ENCODE data around the gene ATG10. TPM values are rescaled to one million over a fixed set of nuclear protein-coding genes. Genes with fewer than 3 reads are reported as not detected.

ATG10 gene
- total RNA-seq, 4 donors from 2014 or later = 5.6 to 10.7 (median 8.3) TPM

DNA sequence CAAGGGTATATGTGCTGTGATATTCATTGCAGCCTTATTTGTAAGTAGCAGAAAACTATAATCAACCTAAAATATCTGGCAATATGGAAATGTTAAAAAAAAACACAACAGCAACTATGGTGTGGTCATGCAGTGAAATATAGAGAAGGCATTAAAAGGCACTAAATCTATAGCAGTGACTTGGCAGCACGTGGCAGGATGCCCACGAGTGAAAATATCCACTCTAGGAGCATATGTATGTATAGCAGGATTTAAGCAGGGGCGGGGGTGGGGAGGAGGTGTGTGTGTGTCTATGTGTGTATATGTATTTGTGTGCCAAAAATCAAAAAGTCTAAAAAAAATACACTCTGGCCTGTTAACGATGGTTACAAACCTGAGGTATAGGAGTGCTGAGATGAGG, 190.8 kb downstream of the ATG10 start:
- 85% methylated on average over 4 of the region's 4 CpGs for WGBS
- no peak for TF ChIP-seq POLR2A (IDR thresholded peaks at IDR 0.05)
- H3K27me3 ChIP-seq = no peaks in the 10 kb centered on the region

DNA sequence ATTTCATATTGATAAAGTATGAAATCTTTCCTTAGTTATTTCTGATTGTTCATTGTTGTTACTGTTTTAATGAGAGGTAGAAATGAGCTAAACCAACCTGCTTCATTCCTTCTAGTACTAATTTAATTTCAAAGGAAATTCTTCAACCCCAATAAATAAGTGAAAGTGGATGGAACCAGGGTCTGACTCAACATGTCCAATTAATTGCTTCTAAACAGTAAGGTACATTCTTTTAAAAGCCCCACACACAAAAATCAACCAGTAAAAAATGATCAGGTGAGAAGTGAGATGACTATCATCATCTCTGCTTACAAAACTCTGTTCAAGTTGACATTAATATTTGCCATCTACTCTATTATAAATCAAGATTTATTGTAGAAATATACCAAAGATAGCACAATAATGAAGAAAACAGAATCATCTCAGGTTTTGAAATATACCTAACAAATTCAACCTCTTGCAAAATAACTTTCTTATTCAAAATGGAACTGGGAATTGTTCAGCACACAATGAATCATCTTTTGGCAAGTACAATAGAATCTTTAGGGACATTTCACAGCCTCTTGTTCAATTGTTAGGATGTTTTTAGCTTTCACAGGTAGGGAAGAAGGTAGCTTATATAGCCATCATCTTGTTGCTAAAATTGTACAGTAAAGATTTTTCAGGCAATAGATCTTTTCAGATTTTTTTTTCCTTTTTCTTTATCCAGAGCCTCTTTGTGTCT, 191.8 kb downstream of the ATG10 start:
- no peaks in the 10 kb centered on the region for H3K27me3 ChIP-seq
- H3K27ac ChIP-seq = peak overlapping the region; percentile 51
- H3K4me1 ChIP-seq = peaks cover 38% of the 10 kb centered on the region
- no peaks in the 10 kb centered on the region for H3K9me3 ChIP-seq
- H3K4me3 ChIP-seq = no peak overlapping the region
- TF ChIP-seq CTCF (IDR thresholded peaks at IDR 0.05) (no peak), POLR2A (IDR thresholded peaks at IDR 0.05) (no peak), EP300 (IDR thresholded peaks at IDR 0.05) (no peak), POLR2AphosphoS5 (IDR thresholded peaks at IDR 0.05) (no peak)
- H3K36me3 ChIP-seq = no peaks in the 10 kb centered on the region
- DNase-seq (ENCODE audit: low spot score in 2 of 2) = no peak

More for the DNA sequence above, 190.8 kb downstream of the ATG10 start:
- Histone ChIP-seq H3K27ac (no peak overlapping the region), H3K36me3 (no peaks in the 10 kb centered on the region), H3K4me1 (peaks cover 32% of the 10 kb centered on the region), H3K4me3 (no peak overlapping the region), H3K9me3 (no peaks in the 10 kb centered on the region)
- no peak for DNase-seq (ENCODE audit: low spot score in 2 of 2)

GRCh38 chr5:82164176-82164976, 192.6 kb downstream of the ATG10 start:
- Histone ChIP-seq H3K9me3 (no peaks in the 10 kb centered on the region), H3K27me3 (no peaks in the 10 kb centered on the region), H3K27ac (peak overlapping the region; percentile 51), H3K4me1 (peaks cover 38% of the 10 kb centered on the region), H3K4me3 (no peak overlapping the region), H3K36me3 (no peaks in the 10 kb centered on the region)
- WGBS = 46% methylated on average over 6 of the region's 6 CpGs
- no peak for DNase-seq (ENCODE audit: low spot score in 2 of 2)
- TF ChIP-seq POLR2AphosphoS5 (IDR thresholded peaks at IDR 0.05) (no peak), CTCF (IDR thresholded peaks at IDR 0.05) (no peak), POLR2A (IDR thresholded peaks at IDR 0.05) (no peak), EP300 (IDR thresholded peaks at IDR 0.05) (no peak)

DNA sequence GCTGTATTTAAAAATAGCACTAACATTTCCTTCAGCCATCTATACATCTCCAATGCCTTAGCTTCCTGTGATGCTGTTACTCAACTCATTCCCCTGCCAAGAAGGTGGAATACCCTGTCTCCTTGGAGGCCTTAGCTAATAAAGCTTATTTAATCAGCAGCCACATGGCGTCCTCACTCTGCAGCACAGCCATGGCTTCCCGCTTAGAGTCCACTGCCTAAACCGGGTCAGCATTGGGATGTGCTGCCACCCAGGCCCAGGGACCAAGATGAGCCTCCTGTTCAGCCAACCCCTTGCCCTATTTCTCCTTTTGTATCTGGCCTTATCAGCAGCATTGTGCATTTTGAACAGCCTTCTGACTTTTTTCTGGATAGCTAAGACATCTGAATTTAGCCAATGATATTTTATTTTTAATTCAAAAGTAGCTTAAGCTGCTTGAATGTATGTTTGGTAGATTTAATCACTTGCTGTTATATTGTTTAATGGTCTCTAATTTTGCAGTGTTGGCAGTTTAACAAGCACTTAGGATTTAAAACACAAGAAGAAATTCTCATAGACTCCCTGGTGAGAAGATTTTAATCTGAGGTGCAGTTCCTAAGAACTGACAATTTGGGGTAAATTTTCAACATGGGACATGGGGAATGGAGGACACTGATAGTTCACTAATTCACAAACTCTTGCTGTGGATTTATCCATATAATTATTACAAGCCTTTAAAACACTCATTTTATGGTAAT, 193.3 kb downstream of the ATG10 start:
- peak overlapping the region; percentile 32 for H3K27ac ChIP-seq
- H3K4me3 ChIP-seq = no peak overlapping the region
- no peak for DNase-seq (ENCODE audit: low spot score in 2 of 2)
- H3K9me3 ChIP-seq = no peaks in the 10 kb centered on the region
- 49% methylated on average over 3 of the region's 3 CpGs for WGBS
- H3K4me1 ChIP-seq = peaks cover 38% of the 10 kb centered on the region
- TF ChIP-seq EP300 (IDR thresholded peaks at IDR 0.05) (no peak), CTCF (IDR thresholded peaks at IDR 0.05) (no peak), POLR2AphosphoS5 (IDR thresholded peaks at IDR 0.05) (no peak), POLR2A (IDR thresholded peaks at IDR 0.05) (no peak)
- no peaks in the 10 kb centered on the region for H3K27me3 ChIP-seq
- H3K36me3 ChIP-seq = no peaks in the 10 kb centered on the region

- no peaks in the 10 kb centered on the region for H3K9me3 ChIP-seq
- peak in 1 of 2 donors; percentile 79 for DNase-seq (ENCODE audit: low spot score in 2 of 2)
- H3K36me3 ChIP-seq = no peaks in the 10 kb centered on the region
- H3K27ac ChIP-seq = peak overlapping the region; percentile 32
- WGBS = 39% methylated on average over 3 of the region's 3 CpGs
- no peak for TF ChIP-seq EP300 (IDR thresholded peaks at IDR 0.05)
- peak; percentile 62 to 67 for TF ChIP-seq CTCF (IDR thresholded peaks at IDR 0.05)
- no peak for TF ChIP-seq POLR2A (IDR thresholded peaks at IDR 0.05)
- peak in 2 of 3 donors; percentile 75 to 76 for TF ChIP-seq POLR2AphosphoS5 (IDR thresholded peaks at IDR 0.05)
- H3K4me1 ChIP-seq = peaks cover 38% of the 10 kb centered on the region
- no peak overlapping the region for H3K4me3 ChIP-seq
- H3K27me3 ChIP-seq = no peaks in the 10 kb centered on the region
Measured at GRCh38 chr5:82165740-82166530, 194.1 kb downstream of the ATG10 start.

Data from suprapubic skin (tissue), 4 donors.